Suprapubic skin (tissue), 4 donors: ENCODE data around the gene ELMOD1. TPM values are rescaled to one million over a fixed set of nuclear protein-coding genes. Genes with fewer than 3 reads are reported as not detected.

ENCODE experiments used
- DNase-seq, 2 donors: peaks; one replicate each; pipeline ENCODE4 v3.0.0-alpha.2; 2019; ENCODE audit warnings: low spot score in 2 of 2
- H3K27ac ChIP-seq: fragments of 200-600 bp; sonication (generic); one replicate; pipeline ENCODE4 v1.5.1; 2019
- H3K27me3 ChIP-seq: fragments of 200-600 bp; sonication (generic); one replicate; pipeline ENCODE4 v1.5.1; 2019
- H3K36me3 ChIP-seq: fragments of 200-600 bp; sonication (generic); one replicate; pipeline ENCODE4 v1.5.1; 2019
- H3K4me1 ChIP-seq: fragments of 200-600 bp; sonication (generic); one replicate; pipeline ENCODE4 v1.5.1; 2019
- H3K4me3 ChIP-seq: fragments of 200-600 bp; sonication (generic); one replicate; pipeline ENCODE4 v1.5.1; 2019; ENCODE audit warnings: mild to moderate bottlenecking
- H3K9me3 ChIP-seq: fragments of 200-600 bp; sonication (generic); one replicate; pipeline ENCODE4 v1.5.1; 2019
- CTCF ChIP-seq, 2 donors: fragments of 200-600 bp in 1 of 2; fragments of 450-650 bp in 1 of 2; sonication (generic) in 1 of 2; IDR thresholded peaks; one replicate each; pipeline ENCODE4 v1.5.1; 2016 to 2019; ENCODE audit warnings: antibody characterized with exemption in 2 of 2, mild to moderate bottlenecking in 1 of 2, moderate library complexity in 1 of 2
- EP300 ChIP-seq: sonication (generic); formaldehyde crosslinking; IDR thresholded peaks from one replicate; pipeline ENCODE4 v1.6.1; 2017; ENCODE audit warnings: antibody characterized with exemption
- POLR2A ChIP-seq, 2 donors: fragments of 450-650 bp; IDR thresholded peaks; one replicate each; pipeline ENCODE4 v1.6.1; 2017; ENCODE audit warnings: antibody characterized with exemption in 2 of 2, mild to moderate bottlenecking in 2 of 2, moderate library complexity in 2 of 2
- POLR2AphosphoS5 ChIP-seq, 3 donors: sonication (generic); formaldehyde crosslinking; IDR thresholded peaks; one replicate each; pipeline ENCODE4 v1.6.1; 2017; ENCODE audit warnings: antibody characterized with exemption in 3 of 3
- WGBS: methylation state at CpG from one replicate; pipeline ENCODE4 v1.1.5; 2018; 5-methylcytosine and 5-hydroxymethylcytosine counted together
- total RNA-seq, 4 donors: library from RNA; depleted of rRNA; stranded (reverse); fragments of >200 nt; gene quantifications; one replicate each; pipeline ENCODE4 v1.1.0, GENCODE V29; 2016

The ELMOD1 gene
- total RNA-seq, 4 donors from 2014 or later = 14.6 to 66.0 (median 41.3) TPM

GRCh38 chr11:107713009-107713408, 122.1 kb downstream of the ELMOD1 start:
- no peak for DNase-seq
- no peaks in the 10 kb centered on the region for H3K36me3 ChIP-seq
- no peak overlapping the region for H3K4me3 ChIP-seq
- WGBS = 13% methylated on average over 3 of the region's 3 CpGs
- H3K4me1 ChIP-seq = no peaks in the 10 kb centered on the region
- H3K27ac ChIP-seq = no peak overlapping the region
- no peaks in the 10 kb centered on the region for H3K9me3 ChIP-seq
- no peak for TF ChIP-seq POLR2A (IDR thresholded peaks at IDR 0.05)
- no peak for TF ChIP-seq EP300
- no peak for TF ChIP-seq CTCF (IDR thresholded peaks at IDR 0.05)
- no peak for TF ChIP-seq POLR2AphosphoS5 (IDR thresholded peaks at IDR 0.05)
- H3K27me3 ChIP-seq = no peaks in the 10 kb centered on the region

Other genes with a start within 250 kb of the ELMOD1 start
- gene CWF19L2, start 133.3 kb upstream of the ELMOD1 start, total RNA-seq = 10 to 100 TPM in 3 of 4 donors, 1 to 10 TPM in 1; 6.9 to 36.4 (median 13.0) TPM
- gene ALKBH8, start 25.4 kb upstream of the ELMOD1 start, total RNA-seq = 1 to 10 TPM; 2.0 to 6.8 (median 5.6) TPM
- gene SLN, start 120.9 kb downstream of the ELMOD1 start, total RNA-seq = 1 to 10 TPM in 2 of 4 donors, not detected in 2; 5.5 to 5.9 TPM